AG20443 (cell line): ENCODE data around the gene GPR155.

Source experiments
- DNase-seq: peaks from one replicate; pipeline ENCODE4 v3.0.0; 2012; ENCODE audit warnings: low spot score, mixed read lengths

The GPR155 gene

DNA sequence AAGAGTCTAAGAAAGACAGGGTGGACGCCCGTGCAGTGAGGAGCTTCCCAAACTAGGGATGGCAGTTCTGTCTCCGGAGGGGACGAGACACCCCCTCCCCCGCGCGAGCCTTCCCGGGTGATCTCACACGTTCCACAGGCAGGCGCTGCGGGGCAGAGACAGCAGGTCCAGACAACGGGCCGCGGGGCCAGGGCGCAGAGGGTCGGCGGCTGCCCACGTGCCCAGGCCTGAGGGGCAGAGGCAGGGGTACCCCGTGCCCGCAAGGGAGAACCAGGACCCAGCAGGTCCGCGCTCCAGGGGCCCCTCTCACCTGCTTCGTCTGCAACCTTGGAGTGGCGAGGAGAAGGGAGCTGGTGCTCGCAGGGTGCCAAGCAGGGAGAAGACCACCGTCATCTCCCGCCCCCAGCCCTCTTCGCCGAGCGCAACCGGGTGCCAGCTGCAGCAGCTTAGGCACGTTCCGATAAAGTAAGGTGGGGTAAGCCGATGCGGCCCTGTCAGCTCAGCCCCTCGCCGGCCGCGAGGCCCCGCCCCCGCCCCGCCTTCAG lies at the start of gene GPR155:
TSS of gene GPR155 (minus strand) at position 467 of the 545 bp plus-strand sequence. CDS start 5,073 bp downstream, outside the sequence.
- peak; percentile 68 for DNase-seq

DNA sequence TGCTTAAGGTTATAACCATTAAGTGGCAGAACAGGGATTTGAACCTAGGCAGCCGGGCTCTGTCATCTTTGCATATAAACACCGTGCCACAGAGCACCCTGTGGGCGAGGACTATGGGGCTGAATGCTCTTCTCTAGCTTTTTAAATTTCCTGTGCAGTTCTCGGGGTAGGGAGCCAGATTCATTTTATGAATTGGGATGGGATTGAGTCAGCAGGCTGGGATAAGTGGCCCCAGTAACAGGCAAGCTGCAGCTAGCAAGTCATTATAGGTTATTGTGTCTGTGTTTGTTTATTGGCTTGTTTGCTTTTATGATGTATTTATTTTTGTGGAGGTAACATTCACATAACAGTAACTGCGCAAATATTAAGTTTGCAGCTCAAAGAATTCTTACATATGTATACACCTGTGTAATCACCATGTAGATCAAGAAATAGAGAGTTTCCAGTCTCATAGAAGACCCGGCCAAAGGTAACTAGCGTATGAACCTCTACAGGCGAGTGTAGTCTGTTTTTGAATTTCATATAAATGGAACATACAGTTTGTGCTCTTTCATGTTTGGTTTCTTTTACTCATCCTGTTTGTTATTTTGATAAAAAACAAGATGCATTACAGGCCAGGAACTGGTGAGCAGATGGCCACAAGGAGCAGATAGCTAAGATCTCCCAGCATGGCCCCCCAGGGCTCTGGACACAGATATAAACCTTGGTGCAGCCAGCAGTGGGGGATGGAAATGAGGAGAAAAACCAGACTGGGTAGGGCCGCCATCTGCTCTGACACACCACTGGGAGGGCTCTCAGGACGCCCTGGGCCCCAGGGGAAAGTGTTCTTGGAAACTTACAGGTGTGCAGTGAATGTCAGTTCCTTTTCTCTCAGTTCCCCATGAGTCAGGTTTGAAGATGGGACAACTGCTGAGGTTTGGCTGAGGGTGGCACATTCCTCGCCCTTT lies 49.2 kb upstream of the GPR155 start:
- no peak for DNase-seq

DNA sequence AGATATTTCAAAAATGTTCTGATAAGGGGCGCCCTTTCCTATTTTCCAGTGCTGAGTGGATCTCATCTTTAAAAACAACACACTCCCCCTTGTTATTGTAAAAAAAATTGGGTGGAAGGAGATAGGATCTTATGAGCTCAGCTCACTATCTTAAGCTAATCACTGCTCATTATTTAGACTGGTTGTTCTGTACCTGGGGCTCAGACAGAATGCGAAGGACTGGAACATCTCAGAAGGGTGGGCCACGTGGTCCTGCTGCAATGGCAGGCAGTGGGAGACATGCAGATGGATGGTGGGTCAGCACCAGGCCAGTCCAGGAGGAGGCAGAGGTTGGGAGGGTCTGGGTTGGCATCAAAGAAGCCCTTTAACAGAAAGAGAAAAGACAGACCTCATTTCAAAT lies 48.3 kb upstream of the GPR155 start:
- DNase-seq = no peak

GRCh38 chr2:174529916-174530315 lies 43.1 kb upstream of the GPR155 start:
- no peak for DNase-seq

DNA sequence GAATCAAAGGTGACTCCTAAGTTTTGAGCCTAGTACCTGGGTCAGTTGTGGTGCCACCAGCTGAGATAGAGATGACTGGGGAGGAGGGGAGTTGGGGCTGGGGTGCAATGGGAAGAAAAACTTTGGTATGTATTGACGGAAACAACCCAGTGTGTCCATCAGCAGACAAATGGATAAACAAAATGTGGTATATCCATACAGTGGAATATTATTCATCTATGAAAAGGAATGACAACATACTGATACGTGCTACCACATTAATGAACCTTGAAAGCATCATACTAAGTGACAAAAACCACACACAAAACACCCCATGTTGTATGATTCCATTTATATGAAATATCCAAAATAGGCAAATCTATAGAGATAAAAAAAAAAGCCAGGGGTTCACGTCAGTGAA lies 41.1 kb upstream of the GPR155 start:
- no peak for DNase-seq

GRCh38 chr2:174527101-174527721 lies 40.4 kb upstream of the GPR155 start:
- DNase-seq = no peak

DNA sequence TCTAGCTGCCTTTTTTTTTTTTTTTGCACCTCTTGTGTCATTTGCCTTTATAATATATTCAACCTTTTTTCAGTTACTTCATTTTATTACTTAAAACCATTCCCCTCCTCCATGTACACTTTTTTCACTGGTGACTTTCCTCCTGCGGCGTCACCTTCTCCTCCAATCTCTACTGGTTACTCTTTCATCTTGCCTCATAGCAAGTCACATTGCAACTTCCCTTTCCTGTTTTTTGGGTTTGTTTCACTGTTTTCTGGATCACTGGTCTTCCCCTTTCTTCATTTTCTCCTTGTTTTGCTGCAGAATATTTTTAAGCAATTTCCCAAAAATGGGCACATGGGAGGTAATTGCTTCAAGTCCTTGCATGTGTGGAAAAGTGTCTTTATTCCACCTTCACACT lies 37.7 kb upstream of the GPR155 start:
- DNase-seq = no peak

- DNase-seq = peak; percentile 22
Measured at GRCh38 chr2:174522553-174522952, 35.7 kb upstream of the GPR155 start.

GRCh38 chr2:174518395-174518794 lies 31.6 kb upstream of the GPR155 start:
- no peak for DNase-seq

DNA sequence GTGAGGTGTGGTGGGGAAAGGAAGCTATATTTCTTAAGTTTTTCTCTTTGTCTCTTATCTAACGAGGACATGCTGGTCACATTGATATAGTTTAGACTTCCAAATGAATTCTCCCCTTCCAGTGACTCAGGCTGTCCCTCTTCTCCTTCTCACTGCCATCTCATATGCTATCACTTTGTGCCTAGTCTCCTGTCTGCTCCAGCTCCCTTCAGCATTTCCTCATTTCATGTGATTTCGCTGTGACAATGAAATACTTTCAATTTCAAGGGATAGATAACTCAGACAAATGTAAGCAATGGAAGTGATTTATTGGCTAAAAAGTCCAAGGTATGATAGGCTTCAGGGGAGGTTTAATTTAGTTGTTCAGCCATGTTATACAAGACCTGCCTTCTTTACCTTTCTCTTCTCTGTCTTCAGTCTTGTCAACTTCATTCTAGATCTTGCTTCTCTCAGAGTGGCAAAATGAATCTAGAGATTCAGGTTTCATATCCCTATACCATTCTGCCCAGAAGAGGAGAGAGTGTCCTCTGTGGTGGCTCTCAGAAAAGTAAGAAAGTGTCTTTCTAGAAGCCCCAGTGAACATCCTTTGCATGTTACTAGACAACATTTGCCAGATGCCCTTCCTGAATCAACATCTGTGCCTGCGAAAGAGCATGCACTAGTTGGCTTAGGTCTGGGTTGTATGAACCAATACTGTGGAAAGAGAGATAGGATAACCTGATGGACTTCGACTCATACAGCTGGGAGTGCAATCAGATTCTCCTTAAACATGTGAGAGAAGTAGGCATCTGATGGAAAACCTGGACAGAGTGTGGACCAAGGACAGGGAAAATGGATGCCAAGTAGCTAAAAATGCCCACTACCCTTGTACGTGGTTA lies 29.9 kb upstream of the GPR155 start:
- no peak for DNase-seq

- no peak for DNase-seq
Measured at GRCh38 chr2:174512345-174512744, 25.5 kb upstream of the GPR155 start.

DNA sequence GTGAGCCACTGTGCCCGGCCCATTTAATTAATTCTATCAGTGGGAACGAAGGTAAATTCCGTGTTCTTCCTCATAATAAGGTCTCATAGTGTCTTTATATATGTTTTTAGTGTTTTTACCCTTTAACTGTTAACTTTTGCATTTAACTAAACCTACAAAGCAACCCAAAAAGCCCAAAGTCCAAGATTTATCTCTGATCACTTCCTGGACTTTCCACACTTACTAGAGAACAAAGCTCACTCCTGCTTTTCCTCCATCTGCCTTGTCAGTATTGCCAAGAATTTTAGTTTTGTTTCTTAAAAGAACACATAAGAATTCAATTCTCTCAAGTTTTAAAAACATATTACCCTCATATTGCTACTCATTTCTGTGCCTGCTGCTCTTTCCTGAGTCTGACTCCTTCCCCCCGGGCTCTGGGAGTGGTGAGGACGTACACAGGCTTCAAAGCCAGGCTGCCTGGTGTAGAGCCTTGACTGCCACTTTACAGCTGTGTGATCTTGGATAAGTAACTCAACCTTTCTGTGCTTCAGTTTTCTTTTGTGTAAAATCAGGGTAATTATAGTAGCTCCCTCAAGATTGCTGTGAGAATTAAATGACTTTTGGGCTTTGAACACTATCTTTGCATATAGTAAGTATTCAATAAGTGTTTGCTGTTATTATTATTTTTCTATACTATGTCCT lies 24.9 kb upstream of the GPR155 start:
- no peak for DNase-seq

GRCh38 chr2:174510583-174511189 lies 23.9 kb upstream of the GPR155 start:
- no peak for DNase-seq

DNA sequence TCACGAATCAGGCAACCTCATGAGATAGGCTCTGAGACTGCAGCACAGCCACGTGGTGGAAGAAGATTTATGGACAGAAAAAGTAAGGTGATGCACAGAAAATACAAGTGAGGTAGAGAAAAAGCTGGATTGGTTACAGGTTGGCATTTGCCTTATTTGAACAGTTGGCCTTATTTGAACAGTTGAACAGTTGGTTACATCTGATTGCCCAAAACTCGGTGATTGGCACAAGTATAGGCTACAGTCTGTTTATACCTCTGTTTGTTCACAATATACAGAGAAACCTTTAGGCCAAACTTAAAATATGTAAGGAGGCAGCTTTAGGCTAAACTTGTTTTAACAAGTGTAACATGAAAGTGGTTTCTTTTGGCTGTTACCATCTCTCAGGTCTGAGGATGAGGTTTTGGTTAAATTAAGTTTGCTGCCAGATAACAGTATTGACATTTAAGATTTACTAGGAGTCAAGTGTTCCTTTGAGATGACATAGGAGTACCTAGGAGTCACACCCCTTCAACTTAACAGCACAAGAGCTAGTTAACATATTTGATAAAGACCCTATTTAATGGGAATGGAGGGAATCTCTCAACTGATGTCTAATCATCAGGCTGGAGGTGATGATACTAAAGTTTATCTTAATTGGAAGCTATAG lies 16.5 kb upstream of the GPR155 start:
- DNase-seq = no peak

DNA sequence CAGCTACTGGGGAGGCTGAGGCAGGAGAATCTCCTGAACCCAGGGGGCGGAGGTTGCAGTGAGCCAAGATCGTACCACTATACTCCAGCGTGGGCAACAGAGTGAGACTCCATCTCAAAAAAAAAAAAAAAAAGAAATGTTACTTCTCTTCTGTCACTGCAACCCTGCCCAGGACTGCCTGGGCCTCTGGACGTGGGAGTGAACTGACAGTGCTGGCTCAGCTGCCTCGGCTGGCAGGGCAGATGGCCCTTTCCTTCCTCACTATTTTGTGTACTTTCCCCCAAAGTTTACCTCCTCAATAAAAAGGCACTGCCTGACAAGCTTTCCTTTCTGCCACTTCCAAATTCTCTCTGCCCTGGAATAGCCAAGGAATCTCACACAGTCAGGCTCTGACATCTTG lies 12.5 kb upstream of the GPR155 start:
- no peak for DNase-seq

GRCh38 chr2:174495365-174496012 lies 8.7 kb upstream of the GPR155 start:
- DNase-seq = peak; percentile 15

DNA sequence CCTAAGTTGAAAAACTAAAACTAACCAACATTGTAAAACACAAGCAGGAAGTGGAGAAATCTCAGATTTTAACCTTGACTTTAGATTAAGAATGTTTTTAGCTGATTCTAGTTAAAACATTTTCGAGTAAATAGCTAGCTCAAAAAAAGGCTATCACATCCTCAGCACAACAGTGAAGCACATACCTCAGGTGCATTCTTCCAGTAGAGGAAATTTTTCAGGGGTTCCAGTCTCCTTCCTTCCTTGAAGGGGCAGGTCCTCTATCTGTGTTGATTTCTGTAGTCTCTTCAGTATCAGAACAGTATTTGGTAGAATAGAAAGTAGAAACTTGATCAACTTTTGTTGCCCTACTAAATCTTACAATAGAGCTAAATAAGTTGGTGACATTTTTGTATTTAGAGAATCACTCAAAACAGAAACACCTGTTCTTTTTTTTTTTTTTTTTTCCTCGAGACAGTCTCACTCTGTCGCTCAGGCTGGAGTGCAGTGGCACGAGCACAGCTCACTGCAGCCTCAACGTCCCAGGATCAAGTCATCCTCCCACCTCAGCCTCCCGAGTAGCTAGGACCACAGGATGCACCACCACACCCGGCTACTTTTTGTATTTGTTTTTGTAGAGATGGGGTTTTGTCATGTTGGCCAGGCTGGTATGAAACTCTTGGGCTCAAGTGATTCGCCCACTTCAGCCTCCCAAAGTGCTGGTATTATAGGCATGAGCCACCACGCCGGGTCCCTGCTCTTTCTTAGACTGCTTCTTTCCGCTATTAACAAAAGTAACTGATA lies 6.9 kb upstream of the GPR155 start:
- DNase-seq = no peak

GRCh38 chr2:174492963-174493431 lies 6.2 kb upstream of the GPR155 start:
- DNase-seq = no peak

- DNase-seq = no peak
Measured at GRCh38 chr2:174491947-174492346, 5.1 kb upstream of the GPR155 start.
